Thoracic aorta (tissue), 2 donors: ENCODE results near the gene CCDC142. TPM values are rescaled to one million over a fixed set of nuclear protein-coding genes. Genes with fewer than 3 reads are reported as not detected.
"Not testable (repeated sequence)": the region's sequence is repeated elsewhere in the genome, so short reads cannot be mapped to it uniquely, and the experiment has no call there.

Experiments used
- ATAC-seq: fragments of 150-250 bp; one replicate; pipeline ENCODE4 v1.8.0; 2017; ENCODE audit warnings: low read depth; ENCODE audit not compliant: insufficient number of reproducible peaks, low FRiP score
- DNase-seq: peaks from one replicate; pipeline ENCODE4 v3.0.0-alpha.2; 2020; ENCODE audit warnings: low spot score
- H3K27ac ChIP-seq, 2 donors: fragments of 200-600 bp; sonication (generic); 1 replicate in 1 of 2; 2 replicates in 1 of 2; pipeline ENCODE4 v1.5.1; 2016; ENCODE audit warnings: mild to moderate bottlenecking in 2 of 2, moderate library complexity in 2 of 2
- H3K27me3 ChIP-seq: fragments of 200-600 bp; sonication (generic); replicated peaks from 2 replicates; pipeline ENCODE4 v1.6.0; 2016; ENCODE audit warnings: mild to moderate bottlenecking; ENCODE audit not compliant: insufficient read depth
- H3K36me3 ChIP-seq: fragments of 200-600 bp; sonication (generic); one replicate; pipeline ENCODE4 v1.5.1; 2016
- H3K4me1 ChIP-seq, 2 donors: fragments of 200-600 bp; sonication (generic); 1 replicate in 1 of 2; 2 replicates in 1 of 2; pipeline versions ENCODE4 v1.5.1 to v1.6.0; 2016; ENCODE audit warnings: low read depth in 2 of 2, mild to moderate bottlenecking in 1 of 2; ENCODE audit not compliant: control insufficient read depth in 1 of 2
- H3K4me3 ChIP-seq: fragments of 200-600 bp; sonication (generic); 2 replicates; pipeline ENCODE4 v1.5.1; 2016; ENCODE audit warnings: mild to moderate bottlenecking
- H3K9me3 ChIP-seq: fragments of 200-600 bp; sonication (generic); 2 replicates; pipeline ENCODE4 v1.5.1; 2016
- total RNA-seq, 2 donors: library from RNA; depleted of rRNA; stranded (reverse); fragments of >200 nt; gene quantifications; one replicate each; pipeline versions ENCODE4 v1.1.0 to v1.2.3, GENCODE V29; 2016
- TF ChIP-seq, protein P1 (sequence below): fragments of 200-600 bp; sonication (generic); IDR thresholded peaks from one replicate; pipeline ENCODE4 v1.5.1; 2019; ENCODE audit warnings: antibody characterized with exemption

CCDC142 gene
- total RNA-seq, 2 donors from 2014 or later = 31.5 to 43.4 TPM

GRCh38 chr2:74447230-74447999 is 35.4 kb downstream of the CCDC142 start:
- H3K27ac ChIP-seq = no peak overlapping the region
- ATAC-seq (no peak), DNase-seq (no peak)

GRCh38 chr2:74444498-74445318 is 38.1 kb downstream of the CCDC142 start:
- DNase-seq = no peak
- ATAC-seq = no peak
- TF ChIP-seq, protein P1, sequence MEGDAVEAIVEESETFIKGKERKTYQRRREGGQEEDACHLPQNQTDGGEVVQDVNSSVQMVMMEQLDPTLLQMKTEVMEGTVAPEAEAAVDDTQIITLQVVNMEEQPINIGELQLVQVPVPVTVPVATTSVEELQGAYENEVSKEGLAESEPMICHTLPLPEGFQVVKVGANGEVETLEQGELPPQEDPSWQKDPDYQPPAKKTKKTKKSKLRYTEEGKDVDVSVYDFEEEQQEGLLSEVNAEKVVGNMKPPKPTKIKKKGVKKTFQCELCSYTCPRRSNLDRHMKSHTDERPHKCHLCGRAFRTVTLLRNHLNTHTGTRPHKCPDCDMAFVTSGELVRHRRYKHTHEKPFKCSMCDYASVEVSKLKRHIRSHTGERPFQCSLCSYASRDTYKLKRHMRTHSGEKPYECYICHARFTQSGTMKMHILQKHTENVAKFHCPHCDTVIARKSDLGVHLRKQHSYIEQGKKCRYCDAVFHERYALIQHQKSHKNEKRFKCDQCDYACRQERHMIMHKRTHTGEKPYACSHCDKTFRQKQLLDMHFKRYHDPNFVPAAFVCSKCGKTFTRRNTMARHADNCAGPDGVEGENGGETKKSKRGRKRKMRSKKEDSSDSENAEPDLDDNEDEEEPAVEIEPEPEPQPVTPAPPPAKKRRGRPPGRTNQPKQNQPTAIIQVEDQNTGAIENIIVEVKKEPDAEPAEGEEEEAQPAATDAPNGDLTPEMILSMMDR = no peak
- Histone ChIP-seq H3K36me3 (no peaks in the 10 kb centered on the region), H3K4me3 (no peak overlapping the region), H3K27ac (no peak overlapping the region), H3K9me3 (no peaks in the 10 kb centered on the region), H3K27me3 (no peaks in the 10 kb centered on the region), H3K4me1 (peaks cover under 1 to 29% of the 10 kb centered on the region in 2 donors)

More at GRCh38 chr2:74447230-74447999, 35.4 kb downstream of the CCDC142 start:
- H3K9me3 ChIP-seq = no peaks in the 10 kb centered on the region
- H3K4me1 ChIP-seq = peaks cover 0 to 6% of the 10 kb centered on the region in 2 donors
- no peak overlapping the region for H3K4me3 ChIP-seq
- TF ChIP-seq, protein P1 = no peak
- no peaks in the 10 kb centered on the region for H3K27me3 ChIP-seq
- no peaks in the 10 kb centered on the region for H3K36me3 ChIP-seq

- Histone ChIP-seq H3K4me3 (peak overlapping the region; percentile 72), H3K4me1 (peaks cover 3 to 48% of the 10 kb centered on the region in 2 donors)
- H3K27me3 ChIP-seq, H3K27ac ChIP-seq, H3K9me3 ChIP-seq, ATAC-seq, DNase-seq, H3K36me3 ChIP-seq: not testable (repeated sequence)
Measured at GRCh38 chr2:74442483-74443297, 40.1 kb downstream of the CCDC142 start.

GRCh38 chr2:74441690-74442482 is 40.9 kb downstream of the CCDC142 start, which contains the start of gene RTKN:
RTKN (minus strand) TSS chr2:74441937; CDS start chr2:74441816, 121 bp downstream.
- peak within 1 kb of the TSS; percentile 72 for H3K4me3 ChIP-seq
- H3K27me3 ChIP-seq = no peaks in the 10 kb centered on the region
- no peaks in the 10 kb centered on the region for H3K9me3 ChIP-seq
- ATAC-seq (no peak), DNase-seq (no peak)
- H3K4me1 ChIP-seq = peaks cover 3 to 49% of the 10 kb centered on the region in 2 donors
- TF ChIP-seq, protein P1 = no peak
- H3K27ac ChIP-seq = peak within 1 kb of the TSS; percentile 54 to 79
- H3K36me3 ChIP-seq = no peaks in the 10 kb centered on the region

DNA sequence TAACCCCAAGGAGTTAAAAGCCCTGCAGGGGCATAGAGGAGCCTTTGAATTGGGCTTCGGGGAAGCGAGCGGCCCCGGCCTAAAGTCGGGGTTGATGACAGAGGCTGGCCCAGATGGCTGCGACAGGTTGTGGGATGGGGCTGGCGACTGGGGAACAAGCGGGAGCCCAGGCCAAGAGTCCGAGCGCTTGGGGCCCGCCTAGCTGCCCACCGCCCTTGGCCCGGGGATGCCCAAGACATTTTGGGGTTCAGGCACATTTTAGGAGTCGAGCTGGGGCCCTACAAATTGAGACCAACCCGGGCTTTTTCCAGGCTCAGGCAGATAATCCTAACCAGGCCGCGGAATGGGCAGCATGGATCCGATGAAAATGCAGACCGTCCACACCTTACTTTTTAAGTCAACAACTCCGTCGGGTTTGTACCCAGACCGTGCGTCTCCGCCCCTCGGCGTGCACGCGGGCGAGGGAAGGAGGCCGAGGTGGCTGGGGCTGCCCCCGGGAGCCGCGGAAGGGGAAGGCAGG is 41.6 kb downstream of the CCDC142 start:
- H3K4me1 ChIP-seq = peaks cover 3 to 49% of the 10 kb centered on the region in 2 donors
- no peak for DNase-seq
- TF ChIP-seq, protein P1 = no peak

More for the DNA sequence above, 41.6 kb downstream of the CCDC142 start:
- no peak for ATAC-seq
- peak overlapping the region; percentile 72 for H3K4me3 ChIP-seq
- H3K36me3 ChIP-seq = no peaks in the 10 kb centered on the region
- no peaks in the 10 kb centered on the region for H3K9me3 ChIP-seq
- peak overlapping the region; percentile 54 to 79 for H3K27ac ChIP-seq
- no peaks in the 10 kb centered on the region for H3K27me3 ChIP-seq
